PFSK-1 (cell line): ENCODE results near the gene SLC48A1.

Experiments
- FOXP2 ChIP-seq: optimal IDR thresholded peaks from 2 replicates; pipeline ENCODE3; 2011; ENCODE audit warnings: borderline replicate concordance, control low read depth, inconsistent platforms; ENCODE audit not compliant: insufficient read depth; ENCODE audit errors: extremely low read length, extremely low read depth
- POLR2AphosphoS5 ChIP-seq: IDR thresholded peaks from 2 replicates; pipeline ENCODE4 v1.6.1; 2012; ENCODE audit warnings: low read depth, mild to moderate bottlenecking, control low read depth, low read length, moderate library complexity
- SIN3A ChIP-seq: IDR thresholded peaks from 2 replicates; pipeline ENCODE4 v1.6.1; 2012; ENCODE audit warnings: mild to moderate bottlenecking, low read length, moderate library complexity, borderline replicate concordance; ENCODE audit not compliant: insufficient read depth
- TAF1 ChIP-seq: IDR thresholded peaks from 2 replicates; pipeline ENCODE4 v1.6.1; 2012; ENCODE audit warnings: low read length, control low read depth, borderline replicate concordance; ENCODE audit not compliant: insufficient read depth
- TF ChIP-seq, protein P1 (sequence below), 2 experiments: IDR thresholded peaks; 2 replicates each; pipeline versions ENCODE4 v1.6.1 to v1.8.0; 2011 to 2012; ENCODE audit warnings: low read depth in 2 of 2, low read length in 2 of 2, control low read depth in 1 of 2, inconsistent platforms in 1 of 2, mild to moderate bottlenecking in 1 of 2, moderate library complexity in 1 of 2; ENCODE audit not compliant: insufficient read depth in 1 of 2

Gene SLC48A1

DNA sequence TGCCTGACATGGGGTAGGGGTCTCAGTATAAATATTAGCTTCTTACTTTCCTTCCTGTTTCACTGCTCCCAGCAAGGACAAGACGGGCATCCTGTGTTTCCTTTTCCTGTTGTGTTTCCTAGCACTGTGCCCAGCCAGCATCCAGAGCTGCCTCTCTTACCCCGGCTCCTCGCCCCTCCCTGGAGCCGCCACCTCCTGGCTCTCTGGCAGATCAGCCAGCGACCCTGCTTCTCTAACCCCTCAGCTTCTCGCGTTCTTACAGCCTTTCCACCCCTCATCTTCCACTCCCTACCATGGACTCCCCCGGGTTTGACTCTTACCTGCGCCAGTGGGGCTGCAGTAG, 28.8 kb downstream of the SLC48A1 start:
- TF ChIP-seq, protein P1, sequence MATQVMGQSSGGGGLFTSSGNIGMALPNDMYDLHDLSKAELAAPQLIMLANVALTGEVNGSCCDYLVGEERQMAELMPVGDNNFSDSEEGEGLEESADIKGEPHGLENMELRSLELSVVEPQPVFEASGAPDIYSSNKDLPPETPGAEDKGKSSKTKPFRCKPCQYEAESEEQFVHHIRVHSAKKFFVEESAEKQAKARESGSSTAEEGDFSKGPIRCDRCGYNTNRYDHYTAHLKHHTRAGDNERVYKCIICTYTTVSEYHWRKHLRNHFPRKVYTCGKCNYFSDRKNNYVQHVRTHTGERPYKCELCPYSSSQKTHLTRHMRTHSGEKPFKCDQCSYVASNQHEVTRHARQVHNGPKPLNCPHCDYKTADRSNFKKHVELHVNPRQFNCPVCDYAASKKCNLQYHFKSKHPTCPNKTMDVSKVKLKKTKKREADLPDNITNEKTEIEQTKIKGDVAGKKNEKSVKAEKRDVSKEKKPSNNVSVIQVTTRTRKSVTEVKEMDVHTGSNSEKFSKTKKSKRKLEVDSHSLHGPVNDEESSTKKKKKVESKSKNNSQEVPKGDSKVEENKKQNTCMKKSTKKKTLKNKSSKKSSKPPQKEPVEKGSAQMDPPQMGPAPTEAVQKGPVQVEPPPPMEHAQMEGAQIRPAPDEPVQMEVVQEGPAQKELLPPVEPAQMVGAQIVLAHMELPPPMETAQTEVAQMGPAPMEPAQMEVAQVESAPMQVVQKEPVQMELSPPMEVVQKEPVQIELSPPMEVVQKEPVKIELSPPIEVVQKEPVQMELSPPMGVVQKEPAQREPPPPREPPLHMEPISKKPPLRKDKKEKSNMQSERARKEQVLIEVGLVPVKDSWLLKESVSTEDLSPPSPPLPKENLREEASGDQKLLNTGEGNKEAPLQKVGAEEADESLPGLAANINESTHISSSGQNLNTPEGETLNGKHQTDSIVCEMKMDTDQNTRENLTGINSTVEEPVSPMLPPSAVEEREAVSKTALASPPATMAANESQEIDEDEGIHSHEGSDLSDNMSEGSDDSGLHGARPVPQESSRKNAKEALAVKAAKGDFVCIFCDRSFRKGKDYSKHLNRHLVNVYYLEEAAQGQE (IDR thresholded peaks at IDR 0.05; ENCODE audit: insufficient read depth in 1 of 2, low read depth in 2 of 2, low read length in 2 of 2), result no peak
- TF ChIP-seq SIN3A (no peak), TAF1 (no peak), FOXP2 (no peak), POLR2AphosphoS5 (no peak)

DNA sequence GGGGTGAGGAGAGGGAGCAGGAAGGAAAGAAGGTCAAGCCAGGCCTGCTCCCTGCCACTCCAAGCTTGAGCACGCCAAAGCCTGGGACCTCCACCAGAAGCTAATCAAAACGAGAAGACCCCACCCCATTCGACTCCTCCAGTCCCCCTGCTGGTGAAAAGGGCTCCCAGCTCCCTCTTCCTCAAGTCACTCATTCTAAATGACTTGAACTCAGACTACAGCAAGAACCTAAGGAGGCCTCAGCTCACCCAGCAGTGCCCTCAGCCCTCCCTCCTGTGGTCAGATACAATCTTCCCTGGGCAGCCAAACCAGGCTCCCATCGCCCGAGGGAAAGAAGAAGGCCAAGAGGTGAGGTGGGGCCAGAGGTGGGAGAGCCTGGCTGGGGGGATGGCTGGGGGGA, 29.3 kb downstream of the SLC48A1 start:
- TF ChIP-seq FOXP2 (no peak), POLR2AphosphoS5 (no peak), SIN3A (no peak), TAF1 (no peak)
- TF ChIP-seq, protein P1 (IDR thresholded peaks at IDR 0.05; ENCODE audit: insufficient read depth in 1 of 2, low read depth in 2 of 2, low read length in 2 of 2), result no peak

DNA sequence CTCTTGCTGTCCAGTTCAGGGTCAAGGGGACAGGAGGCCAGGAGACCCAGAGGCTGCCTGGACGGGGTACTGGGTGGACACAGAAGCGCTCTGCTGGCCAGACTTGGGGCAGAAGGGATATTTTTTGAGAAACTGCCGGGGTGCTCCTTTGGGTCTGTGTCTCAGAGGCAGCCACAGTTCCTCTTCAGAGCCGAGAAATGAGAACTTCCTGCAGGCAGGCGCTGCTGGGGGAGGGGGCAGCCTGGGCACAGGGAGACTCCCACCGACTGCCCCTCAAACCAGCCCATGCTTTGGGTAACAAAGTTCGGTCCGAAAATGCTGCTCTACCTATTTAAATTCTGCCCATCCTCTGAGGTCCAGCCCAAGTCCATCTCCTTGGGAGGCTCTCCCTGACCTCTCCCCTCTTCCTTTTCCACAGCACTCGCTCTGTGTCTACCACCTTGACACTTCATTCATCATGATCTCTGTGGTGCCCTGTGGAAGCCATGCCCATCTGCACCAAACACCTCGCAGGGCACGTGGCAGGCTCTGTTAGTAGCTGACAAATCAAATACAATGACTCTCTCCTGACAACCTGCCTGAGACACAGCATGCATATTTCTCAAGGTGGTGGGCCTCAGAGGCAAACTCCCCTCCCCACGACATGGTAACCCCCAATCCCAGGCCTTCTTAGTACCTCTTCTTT, 30.3 kb downstream of the SLC48A1 start:
- no peak for TF ChIP-seq POLR2AphosphoS5
- TF ChIP-seq FOXP2, result no peak
- no peak for TF ChIP-seq SIN3A
- TF ChIP-seq, protein P1 (IDR thresholded peaks at IDR 0.05; ENCODE audit: insufficient read depth in 1 of 2, low read depth in 2 of 2, low read length in 2 of 2), result no peak
- TF ChIP-seq TAF1, result no peak

DNA sequence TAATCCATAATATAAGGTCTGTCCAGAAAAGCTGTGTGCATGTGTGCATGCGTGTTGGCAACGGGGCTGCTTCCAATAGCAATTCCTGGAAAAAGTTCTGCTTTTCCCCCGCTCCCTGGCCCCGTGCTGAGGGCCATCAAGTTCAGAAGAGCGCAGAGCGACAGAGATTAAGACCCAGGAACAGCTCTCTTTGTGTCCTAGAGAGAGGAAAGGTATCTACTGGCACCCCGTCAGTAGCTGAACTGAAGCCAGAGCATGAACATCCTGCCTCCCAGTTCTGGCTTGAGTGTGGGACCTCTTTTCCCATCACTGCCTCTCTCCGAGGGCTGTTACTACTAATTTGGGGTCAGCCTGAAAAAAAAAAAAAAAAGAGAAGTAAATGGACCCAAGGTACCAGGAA, 31.1 kb downstream of the SLC48A1 start:
- TF ChIP-seq, protein P1 (IDR thresholded peaks at IDR 0.05; ENCODE audit: insufficient read depth in 1 of 2, low read depth in 2 of 2, low read length in 2 of 2), result no peak
- no peak for TF ChIP-seq POLR2AphosphoS5
- no peak for TF ChIP-seq TAF1
- no peak for TF ChIP-seq SIN3A
- TF ChIP-seq FOXP2, result no peak
